Stimulated activated CD8-positive, alpha-beta memory T cell treated with anti-CD3 and anti-CD28 coated beads, Interleukin-12 subunit alpha, Interleukin-12 subunit beta, amount 100 ng/mL, for 24 hours (primary cell): ENCODE measurements around the gene OAT.

Experiments
- DNase-seq: peaks from one replicate; pipeline ENCODE4 v3.0.0-alpha.2; 2020; ENCODE audit errors: extremely low read depth

The OAT gene

DNA sequence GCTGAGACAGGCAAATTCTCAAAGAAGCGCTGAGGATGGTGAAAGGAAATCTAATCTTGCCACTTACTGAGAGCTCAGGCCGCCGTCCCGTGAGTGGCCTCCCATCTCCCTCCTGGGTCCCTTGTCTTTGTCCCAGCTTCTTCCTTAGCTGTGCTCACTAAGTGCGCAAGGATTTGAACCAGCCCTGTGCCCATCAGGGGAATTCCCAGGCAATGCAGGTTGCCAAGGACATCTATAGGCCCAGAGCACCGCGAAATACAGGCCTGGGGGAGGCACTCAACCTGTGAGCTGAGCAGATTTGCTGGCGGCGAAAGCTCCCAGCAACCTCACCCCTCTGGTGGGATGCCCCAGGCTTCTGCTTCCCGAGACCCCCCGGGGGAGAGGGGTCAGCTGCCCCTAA, 64.8 kb downstream of the OAT start:
- DNase-seq: no peak

DNA sequence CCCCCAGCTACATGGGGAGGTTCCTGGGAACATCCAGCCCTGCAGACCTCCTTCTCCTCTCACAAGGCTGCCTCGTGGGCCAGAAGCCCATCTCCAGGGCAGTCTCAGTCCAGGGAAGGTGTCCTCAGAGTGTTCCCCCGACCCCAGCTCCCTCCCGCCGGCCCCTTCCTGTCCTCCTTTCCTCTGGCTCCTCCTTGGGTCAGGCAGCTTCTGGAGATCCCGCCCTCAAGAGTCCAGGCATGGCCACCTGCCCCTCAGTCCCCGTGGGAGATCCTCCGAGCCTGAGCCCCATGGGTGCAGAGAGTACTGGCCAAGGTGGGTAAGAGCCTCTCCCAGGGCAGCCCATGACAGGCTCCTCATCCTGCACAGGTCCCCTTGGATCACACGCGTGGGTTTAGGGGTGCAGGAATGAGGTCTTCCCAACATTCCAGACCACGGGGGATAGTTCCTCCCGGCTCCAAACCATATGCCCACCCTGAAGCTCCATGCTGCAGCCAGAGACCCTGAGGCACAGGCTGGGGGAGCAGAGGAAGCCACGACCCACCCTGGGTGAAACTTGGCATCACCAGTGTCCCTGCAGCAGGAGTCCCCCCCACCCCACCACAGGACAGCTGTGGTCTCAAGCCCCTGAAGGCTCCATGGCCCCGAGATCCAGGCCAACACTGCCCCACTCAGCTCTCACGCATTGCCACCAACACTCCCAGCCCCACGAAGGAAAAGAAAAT, 65.5 kb downstream of the OAT start:
- no peak for DNase-seq

DNA sequence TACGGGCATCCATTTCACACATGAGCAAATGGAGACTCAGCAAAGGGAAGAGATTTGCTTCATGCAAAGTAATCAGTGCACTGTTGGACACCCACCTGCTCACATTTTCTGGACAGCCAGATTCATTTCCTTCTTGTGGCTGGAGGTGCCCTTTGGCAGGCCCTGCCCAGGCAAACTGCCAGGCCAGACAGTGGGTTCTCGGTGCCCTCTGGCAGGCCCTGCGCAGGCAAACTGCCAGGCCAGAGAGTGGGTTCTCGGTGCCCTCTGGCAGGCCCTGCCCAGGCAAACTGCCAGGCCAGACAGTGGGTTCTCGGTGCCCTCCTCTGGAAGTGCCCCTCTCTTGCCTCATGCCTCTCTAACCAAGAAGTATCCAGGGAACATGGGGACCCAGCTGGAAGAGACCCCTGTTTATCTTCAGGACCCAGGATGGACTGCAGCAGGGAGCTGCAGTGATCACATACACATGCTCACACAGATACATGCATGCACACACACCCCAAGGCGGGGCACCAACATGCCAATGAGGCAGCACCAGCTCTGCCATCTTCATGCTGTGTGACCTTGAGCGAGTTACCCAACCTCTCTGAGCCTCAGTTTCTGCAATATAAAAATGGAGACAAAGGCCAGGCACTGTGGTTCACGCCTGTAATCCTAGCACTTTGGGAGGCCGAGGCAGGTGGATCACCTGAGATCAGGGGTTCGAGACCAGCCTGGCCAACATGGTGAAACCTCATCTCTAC, 67.1 kb downstream of the OAT start:
- DNase-seq: no peak

DNA sequence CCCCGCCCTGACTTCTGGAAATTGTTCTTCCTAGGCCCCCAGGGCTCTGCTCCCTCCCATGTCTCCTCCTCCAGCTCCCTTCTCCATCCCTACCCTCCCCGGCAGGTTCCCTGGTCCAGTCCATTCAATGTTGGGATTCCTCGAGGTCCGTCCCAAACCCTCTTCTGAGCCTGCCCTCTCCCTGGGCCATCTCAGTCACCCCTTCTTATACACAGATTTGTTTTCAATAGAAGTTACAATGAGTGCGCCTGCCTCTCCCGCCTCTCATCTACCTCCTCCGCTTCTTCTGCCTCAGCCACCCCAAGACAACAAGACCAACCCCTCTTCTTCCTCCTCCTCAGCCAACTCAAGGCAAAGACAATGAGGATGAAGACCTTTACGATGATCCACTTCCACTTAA, 67.9 kb downstream of the OAT start:
- no peak for DNase-seq

DNA sequence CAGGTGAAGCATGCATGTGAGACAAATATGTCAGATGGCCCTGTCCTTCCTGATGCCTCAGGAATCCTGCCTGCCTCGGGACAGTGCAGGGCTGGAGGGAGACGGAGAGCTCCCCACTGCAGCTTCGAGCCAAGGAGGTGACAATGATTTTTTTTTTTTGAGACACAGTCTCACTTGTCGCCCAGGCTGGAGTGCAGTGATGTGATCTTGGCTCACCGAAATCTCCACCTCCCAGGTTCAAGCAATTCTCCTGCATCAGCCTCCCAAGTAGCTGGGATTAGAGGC, 68.8 kb downstream of the OAT start:
- no peak for DNase-seq

DNA sequence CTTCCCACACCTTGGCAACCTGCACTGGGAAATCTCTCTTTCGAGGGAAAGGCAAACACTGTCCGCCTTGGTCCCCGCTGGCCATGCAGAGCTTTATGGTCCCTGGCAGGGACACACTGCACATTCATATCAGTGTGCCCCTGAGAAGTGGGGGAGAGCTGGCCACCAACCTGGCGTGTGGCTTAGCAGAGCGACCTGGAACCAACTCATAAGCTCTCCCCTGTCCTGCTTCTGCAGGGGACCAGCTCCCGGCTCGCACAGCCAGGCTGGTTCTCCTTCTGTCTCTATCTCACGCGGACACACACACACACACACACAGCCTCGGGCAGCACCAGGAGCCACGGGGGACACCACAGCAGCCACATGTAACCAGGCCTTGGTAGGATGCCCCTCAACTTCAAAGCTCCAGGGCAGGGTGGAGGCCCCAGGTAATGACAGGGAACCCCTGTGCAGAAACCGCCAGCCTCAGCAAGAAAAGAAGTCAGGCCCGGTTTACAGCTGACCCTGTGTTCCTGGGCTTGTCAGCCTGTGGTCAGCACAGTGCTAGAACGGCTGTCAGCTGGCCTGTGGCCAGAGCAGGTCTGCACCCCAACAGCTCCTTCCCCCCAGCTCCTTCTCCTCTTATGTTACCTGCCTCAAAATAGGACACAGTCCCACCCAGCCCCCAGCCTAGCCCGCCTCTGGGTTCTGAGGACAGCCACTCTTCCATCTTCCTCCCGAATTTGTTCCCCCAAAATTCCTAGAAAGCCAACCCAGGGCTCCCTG, 69.3 kb downstream of the OAT start:
- no peak for DNase-seq

DNA sequence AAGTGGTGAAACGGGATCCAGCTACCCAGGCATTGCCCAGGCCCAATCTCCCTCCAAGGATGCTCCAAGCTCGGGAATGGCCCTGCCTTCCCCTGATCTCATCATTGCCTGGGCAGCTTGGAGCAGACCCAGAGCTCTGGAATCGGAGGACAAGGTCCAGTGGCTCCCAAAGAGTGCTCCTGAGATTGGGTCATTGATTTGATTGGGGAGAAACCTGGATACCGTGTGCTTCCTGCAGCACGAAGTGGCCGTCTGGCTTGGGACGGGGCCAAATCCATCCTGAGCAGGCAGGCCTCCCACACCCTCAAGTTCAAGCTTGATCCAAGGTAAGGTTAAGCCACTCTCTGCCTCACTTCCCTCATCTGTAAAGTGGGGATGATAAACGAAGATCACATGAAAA, 69.9 kb downstream of the OAT start:
- no peak for DNase-seq

DNA sequence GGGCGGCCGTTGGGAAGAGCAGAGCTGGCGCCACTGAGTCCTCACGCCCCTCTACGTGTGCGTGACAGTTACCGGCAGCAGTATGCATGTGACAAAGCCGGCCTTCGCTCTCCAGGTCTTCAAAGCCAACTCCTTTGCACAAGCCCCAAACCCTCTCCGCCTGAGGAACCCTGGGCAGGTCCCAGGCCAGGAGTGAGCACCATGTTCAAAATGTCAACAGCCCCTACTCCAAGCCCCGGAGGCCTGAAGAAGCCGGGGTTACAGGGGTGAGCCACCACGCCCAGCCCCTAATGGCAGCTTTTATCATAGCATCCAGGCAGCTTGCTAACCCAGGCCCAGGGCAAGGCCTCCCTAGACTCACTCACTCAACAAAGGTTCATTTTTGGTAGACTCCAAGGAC, 70.8 kb downstream of the OAT start:
- no peak for DNase-seq
